ENCODE results near the gene MT1H. TPM values are rescaled to one million over a fixed set of nuclear protein-coding genes. Genes with fewer than 3 reads are reported as not detected.

Gene MT1H
- total and polyA plus RNA-seq, 9 of the 15 experiments (the other 6 are each of a cell fraction or from before 2014, with no cell fraction given): 0.13 to 0.37 TPM; not detected in 7

- no peak for TF ChIP-seq ZNF274 (IDR thresholded peaks at IDR 0.05; ENCODE audit: borderline replicate concordance, low read depth, low read length)
Observed at GRCh38 chr16:56636616-56637413, 32.8 kb upstream of the MT1H start (continued).

GRCh38 chr16:56637814-56638750 lies 31.5 kb upstream of the MT1H start, which contains the start of gene MT1A:
TSS of gene MT1A (plus strand) at chr16:56638666. CDS start at chr16:56638739, 73 bp downstream.
- H4K20me1 ChIP-seq (replicated peaks; ENCODE audit: control insufficient read depth, insufficient read depth, low read length): 0 out of 2 replicates have a peak, but pooled peaks cover 4% of the 10 kb centered on the region
- no peak for FAIRE-seq
- no TSS peak for BruUV-seq (replicated peaks)
- peak; percentile 83 for ATAC-seq
- POLR2A ChIA-PET: no interaction called here
- no peaks in the 10 kb centered on the region for H3K79me2 ChIP-seq (ENCODE audit: control insufficient read depth, insufficient read depth, low read length)
- peak within 1 kb of the TSS in 1 of 2 experiments; percentile 26; a peak in 1 of 4 replicates for H3K9ac ChIP-seq (ENCODE audit: insufficient read depth in 1 of 2, low read depth in 2 of 2, low read length in 2 of 2)
- H3K27ac ChIP-seq (ENCODE audit: extremely low read depth, low read depth, low read length): no peak within 1 kb of the TSS
- TF ChIP-seq EZH2 (IDR thresholded peaks at IDR 0.05; ENCODE audit: borderline replicate concordance, low read depth, low read length) (0 out of 2 replicates have a peak, but pooled peaks have one; percentile 20), NRF1 (conservative IDR thresholded peaks at IDR 0.05 in 1 of 2, IDR thresholded peaks at IDR 0.05 in 1 of 2) (peak; percentile 89 to 91), ZNF609 (CRISPR knock-in tag; IDR thresholded peaks at IDR 0.05; ENCODE audit: borderline replicate concordance) (no peak), EWSR1 (IDR thresholded peaks at IDR 0.05; ENCODE audit: borderline replicate concordance, low read depth, partially characterized antibody) (no peak)
- H2AFZ ChIP-seq (ENCODE audit: low read depth, low read length): no peak within 1 kb of the TSS
- peaks cover 39 to 69% of the 10 kb centered on the region in 2 experiments for H3K27me3 ChIP-seq (ENCODE audit: control insufficient read depth in 2 of 2, insufficient read depth in 2 of 2, low read length in 2 of 2)
- no peaks in the 10 kb centered on the region for H3K9me3 ChIP-seq (replicated peaks; ENCODE audit: control insufficient read depth, insufficient read depth, low read depth, low read length)
- H3K4me1 ChIP-seq (replicated peaks in 1 of 2; ENCODE audit: control insufficient read depth in 2 of 2, insufficient read depth in 2 of 2, low read length in 2 of 2): peaks cover 3 to 17% of the 10 kb centered on the region in 2 experiments; a peak in 3 of 5 replicates
- peak; percentile 32 to 66 (median 59) for DNase-seq (ENCODE audit: extremely low read depth in 1 of 4, low spot score in 3 of 4)
- no peak within 1 kb of the TSS for H3K4me2 ChIP-seq (ENCODE audit: insufficient read depth, low read length)
- H3K4me3 ChIP-seq: no peak within 1 kb of the TSS
- CTCF ChIA-PET (ENCODE audit: low intra/inter-chr PET ratio): no interaction called here
- H3K9me1 ChIP-seq (ENCODE audit: control insufficient read depth, insufficient read depth, low read length): no peaks in the 10 kb centered on the region
- in situ Hi-C loops (cut with MboI) (no loop called here), intact Hi-C loops (cut with micrococcal nuclease) (no loop called here)
- WGBS (ENCODE audit: insufficient coverage, low coverage, missing lambda C conversion rate): 5% methylated on average over 49 of the region's 68 CpGs
- no peaks in the 10 kb centered on the region for H3K36me3 ChIP-seq (ENCODE audit: control insufficient read depth, insufficient read depth, low read length)

Measured in K562 (cell line).